Lower leg skin (tissue), 4 donors: ENCODE results near the gene LY6G6F. TPM values are rescaled to one million over a fixed set of nuclear protein-coding genes. Genes with fewer than 3 reads are reported as not detected.

Source experiments
- DNase-seq, 2 donors: peaks; one replicate each; pipeline ENCODE4 v3.0.0-alpha.2; 2019; ENCODE audit warnings: low spot score in 2 of 2
- H3K4me3 ChIP-seq: fragments of 200-600 bp; sonication (generic); 2 replicates; pipeline ENCODE4 v1.5.1; 2017; ENCODE audit warnings: mild to moderate bottlenecking, low read depth; ENCODE audit not compliant: poor library complexity, severe bottlenecking
- POLR2A ChIP-seq, 2 donors: fragments of 450-650 bp; IDR thresholded peaks; one replicate each; pipeline ENCODE4 v1.6.1; 2016 to 2017; ENCODE audit warnings: antibody characterized with exemption in 2 of 2, mild to moderate bottlenecking in 1 of 2, moderate library complexity in 1 of 2
- WGBS, 2 donors: methylation state at CpG; one replicate each; pipeline ENCODE4 v1.1.5; 2018; 5-methylcytosine and 5-hydroxymethylcytosine counted together
- intact Hi-C: fragments of 100-400 bp; cut with DNase I; formaldehyde crosslinking; loops from one replicate; pipeline ENCODE4 v1.15.0; 2023; ENCODE audit warnings: low total_unique reads
- total RNA-seq, 4 donors: library from RNA; depleted of rRNA; stranded (reverse); fragments of >200 nt; gene quantifications; one replicate each; pipeline ENCODE4 v1.1.0, GENCODE V29; 2016
- TF ChIP-seq, protein P1 (sequence below), 3 donors: fragments of 450-650 bp; IDR thresholded peaks; one replicate each; pipeline ENCODE4 v1.5.1; 2016; ENCODE audit warnings: antibody characterized with exemption in 3 of 3, mild to moderate bottlenecking in 3 of 3, moderate library complexity in 2 of 3

The LY6G6F gene
- total RNA-seq, 4 donors from 2014 or later: not detected

- no peak for DNase-seq
- H3K4me3 ChIP-seq: no peak within 1 kb of the TSS
- intact Hi-C loops: no loop called here
- TF ChIP-seq POLR2A (IDR thresholded peaks at IDR 0.05): no peak
- TF ChIP-seq, protein P1, sequence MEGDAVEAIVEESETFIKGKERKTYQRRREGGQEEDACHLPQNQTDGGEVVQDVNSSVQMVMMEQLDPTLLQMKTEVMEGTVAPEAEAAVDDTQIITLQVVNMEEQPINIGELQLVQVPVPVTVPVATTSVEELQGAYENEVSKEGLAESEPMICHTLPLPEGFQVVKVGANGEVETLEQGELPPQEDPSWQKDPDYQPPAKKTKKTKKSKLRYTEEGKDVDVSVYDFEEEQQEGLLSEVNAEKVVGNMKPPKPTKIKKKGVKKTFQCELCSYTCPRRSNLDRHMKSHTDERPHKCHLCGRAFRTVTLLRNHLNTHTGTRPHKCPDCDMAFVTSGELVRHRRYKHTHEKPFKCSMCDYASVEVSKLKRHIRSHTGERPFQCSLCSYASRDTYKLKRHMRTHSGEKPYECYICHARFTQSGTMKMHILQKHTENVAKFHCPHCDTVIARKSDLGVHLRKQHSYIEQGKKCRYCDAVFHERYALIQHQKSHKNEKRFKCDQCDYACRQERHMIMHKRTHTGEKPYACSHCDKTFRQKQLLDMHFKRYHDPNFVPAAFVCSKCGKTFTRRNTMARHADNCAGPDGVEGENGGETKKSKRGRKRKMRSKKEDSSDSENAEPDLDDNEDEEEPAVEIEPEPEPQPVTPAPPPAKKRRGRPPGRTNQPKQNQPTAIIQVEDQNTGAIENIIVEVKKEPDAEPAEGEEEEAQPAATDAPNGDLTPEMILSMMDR (IDR thresholded peaks at IDR 0.05): no peak
- 81 to 88% methylated on average over 8 of the region's 8 CpGs for WGBS, 2 donors
These were observed 37.0 kb upstream of the LY6G6F start, which contains the start of gene LY6G5B for GRCh38 chr6:31669676-31670075. Gene LY6G5B, plus strand, starts transcription at chr6:31669976. Its CDS starts 975 bp downstream, at chr6:31670951.

GRCh38 chr6:31676322-31676903 lies 30.3 kb upstream of the LY6G6F start:
- TF ChIP-seq, protein P1 (IDR thresholded peaks at IDR 0.05): no peak
- no peak for TF ChIP-seq POLR2A (IDR thresholded peaks at IDR 0.05)
- no peak overlapping the region for H3K4me3 ChIP-seq
- intact Hi-C loops: no loop called here
- WGBS, 2 donors: 73 to 82% methylated on average over 4 of the region's 4 CpGs
- no peak for DNase-seq

- TF ChIP-seq, protein P1 (IDR thresholded peaks at IDR 0.05): no peak
- no peak for TF ChIP-seq POLR2A (IDR thresholded peaks at IDR 0.05)
- no peak overlapping the region for H3K4me3 ChIP-seq
- DNase-seq: no peak
- intact Hi-C loops: no loop called here
- 67 to 75% methylated on average over 6 of the region's 6 CpGs for WGBS, 2 donors
These were observed 29.8 kb upstream of the LY6G6F start for GRCh38 chr6:31676904-31677303.

DNA sequence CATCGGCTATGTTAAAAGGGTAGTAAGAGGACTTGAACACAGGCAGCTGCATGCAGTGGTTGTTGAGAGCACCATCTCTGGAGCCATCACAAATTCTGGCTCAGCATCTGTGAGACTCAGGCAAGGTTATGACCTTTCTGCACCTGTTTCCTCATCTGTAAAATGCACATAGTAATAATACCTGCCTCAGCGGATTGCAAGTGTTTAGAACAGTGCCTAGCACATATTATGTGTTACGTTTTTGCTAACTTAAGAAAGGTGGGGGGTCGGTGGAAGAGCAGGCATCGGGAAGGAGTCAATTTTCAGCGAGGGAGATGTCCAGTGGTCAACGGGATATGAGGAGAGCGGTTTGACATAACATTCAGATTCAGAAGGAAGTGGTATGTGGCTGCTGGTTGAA lies 28.7 kb upstream of the LY6G6F start:
- intact Hi-C loops: no loop called here
- no peak for DNase-seq
- TF ChIP-seq, protein P1 (IDR thresholded peaks at IDR 0.05): no peak
- TF ChIP-seq POLR2A (IDR thresholded peaks at IDR 0.05): no peak
- no peak overlapping the region for H3K4me3 ChIP-seq
- 68 to 83% methylated on average over 8 of the region's 8 CpGs for WGBS, 2 donors

GRCh38 chr6:31680226-31681134 lies 26.2 kb upstream of the LY6G6F start, which contains the start of gene LY6G5C:
Gene LY6G5C, minus strand, starts transcription at chr6:31681067. Its CDS starts 694 bp downstream, at chr6:31680373.
- DNase-seq: peak; percentile 86 to 95
- TF ChIP-seq, protein P1 (IDR thresholded peaks at IDR 0.05): peak in 1 of 3 donors; percentile 60
- no peak for TF ChIP-seq POLR2A (IDR thresholded peaks at IDR 0.05)
- peak within 1 kb of the TSS; percentile 19 for H3K4me3 ChIP-seq
- 13 to 14% methylated on average over 17 of the region's 17 CpGs for WGBS, 2 donors
- intact Hi-C loops: no loop called here
